T-helper 1 cell treated with Interleukin-12 subunit alpha and Interleukin-12 subunit beta and Interleukin-4 antibody, amounts not matched to agents 30 μg/mL and 1 μg/mL, for 36 hours (primary cell): ENCODE results near the gene GRIK1.
"Not testable (repeated sequence)": the region's sequence is repeated elsewhere in the genome, so short reads cannot be mapped to it uniquely, and the experiment has no call there.

Experiments used
- H3K27ac Mint-ChIP-seq: one replicate; pipeline ENCODE4 v1.8.0; 2021; ENCODE audit warnings: mild to moderate bottlenecking, mixed read lengths
- H3K27me3 Mint-ChIP-seq: one replicate; pipeline ENCODE4 v1.8.0; 2021; ENCODE audit warnings: low read depth, mixed read lengths
- H3K36me3 Mint-ChIP-seq: one replicate; pipeline ENCODE4 v1.8.0; 2021; ENCODE audit warnings: low read depth, mixed read lengths
- H3K4me1 Mint-ChIP-seq: one replicate; pipeline ENCODE4 v1.8.0; 2021; ENCODE audit warnings: low read depth, mixed read lengths
- H3K4me3 Mint-ChIP-seq: one replicate; pipeline ENCODE4 v1.8.0; 2021; ENCODE audit warnings: mild to moderate bottlenecking, moderate library complexity, mixed read lengths
- H3K9me3 Mint-ChIP-seq: one replicate; pipeline ENCODE4 v1.8.0; 2021; ENCODE audit warnings: mixed read lengths

GRIK1 gene

GRCh38 chr21:29626801-29627470, 312.9 kb downstream of the GRIK1 start:
- Mint-ChIP-seq H3K36me3 (no peaks in the 10 kb centered on the region), H3K27me3 (no peaks in the 10 kb centered on the region), H3K27ac (no peak overlapping the region), H3K4me3 (no peak overlapping the region), H3K4me1 (no peaks in the 10 kb centered on the region), H3K9me3 (no peaks in the 10 kb centered on the region)

GRCh38 chr21:29625990-29626389, 313.8 kb downstream of the GRIK1 start:
- Mint-ChIP-seq H3K4me3 (no peak overlapping the region), H3K9me3 (no peaks in the 10 kb centered on the region), H3K27ac (no peak overlapping the region)

GRCh38 chr21:29624776-29625175, 315.0 kb downstream of the GRIK1 start:
- Mint-ChIP-seq H3K9me3 (no peaks in the 10 kb centered on the region), H3K4me1 (no peaks in the 10 kb centered on the region), H3K27ac (no peak overlapping the region), H3K4me3 (no peak overlapping the region), H3K36me3 (no peaks in the 10 kb centered on the region), H3K27me3 (no peaks in the 10 kb centered on the region)

More at GRCh38 chr21:29625990-29626389, 313.8 kb downstream of the GRIK1 start:
- Mint-ChIP-seq H3K4me1 (no peaks in the 10 kb centered on the region), H3K36me3 (no peaks in the 10 kb centered on the region), H3K27me3 (no peaks in the 10 kb centered on the region)

GRCh38 chr21:29621525-29621924, 318.3 kb downstream of the GRIK1 start:
- Mint-ChIP-seq H3K4me3 (no peak overlapping the region), H3K27ac (no peak overlapping the region), H3K36me3 (no peaks in the 10 kb centered on the region), H3K4me1 (no peaks in the 10 kb centered on the region), H3K9me3 (no peaks in the 10 kb centered on the region), H3K27me3 (no peaks in the 10 kb centered on the region)

- H3K4me1 Mint-ChIP-seq, result no peaks in the 10 kb centered on the region
- no peaks in the 10 kb centered on the region for H3K27me3 Mint-ChIP-seq
- H3K9me3 Mint-ChIP-seq, result no peaks in the 10 kb centered on the region
- no peaks in the 10 kb centered on the region for H3K36me3 Mint-ChIP-seq
- H3K27ac Mint-ChIP-seq, result no peak overlapping the region
- H3K4me3 Mint-ChIP-seq, result no peak overlapping the region
Measured at GRCh38 chr21:29616209-29616751, 323.5 kb downstream of the GRIK1 start.

GRCh38 chr21:29613877-29614276, 325.9 kb downstream of the GRIK1 start:
- no peaks in the 10 kb centered on the region for H3K4me1 Mint-ChIP-seq
- no peaks in the 10 kb centered on the region for H3K27me3 Mint-ChIP-seq
- H3K9me3 Mint-ChIP-seq, result no peaks in the 10 kb centered on the region
- H3K36me3 Mint-ChIP-seq, result no peaks in the 10 kb centered on the region
- no peak overlapping the region for H3K27ac Mint-ChIP-seq
- no peak overlapping the region for H3K4me3 Mint-ChIP-seq

- no peaks in the 10 kb centered on the region for H3K27me3 Mint-ChIP-seq
- no peaks in the 10 kb centered on the region for H3K36me3 Mint-ChIP-seq
- H3K27ac Mint-ChIP-seq, result no peak overlapping the region
- no peak overlapping the region for H3K4me3 Mint-ChIP-seq
- no peaks in the 10 kb centered on the region for H3K4me1 Mint-ChIP-seq
- H3K9me3 Mint-ChIP-seq, result no peaks in the 10 kb centered on the region
Measured at GRCh38 chr21:29613021-29613420, 326.8 kb downstream of the GRIK1 start.

- H3K27ac Mint-ChIP-seq, result no peak overlapping the region
- no peaks in the 10 kb centered on the region for H3K4me1 Mint-ChIP-seq
- H3K36me3 Mint-ChIP-seq, result no peaks in the 10 kb centered on the region
- no peaks in the 10 kb centered on the region for H3K27me3 Mint-ChIP-seq
- H3K9me3 Mint-ChIP-seq, result no peaks in the 10 kb centered on the region
- no peak overlapping the region for H3K4me3 Mint-ChIP-seq
Measured at GRCh38 chr21:29610779-29611360, 328.9 kb downstream of the GRIK1 start.

- Mint-ChIP-seq H3K9me3 (no peaks in the 10 kb centered on the region), H3K4me3 (no peak overlapping the region), H3K27ac (no peak overlapping the region), H3K27me3 (no peaks in the 10 kb centered on the region), H3K36me3 (no peaks in the 10 kb centered on the region), H3K4me1 (no peaks in the 10 kb centered on the region)
Measured at GRCh38 chr21:29606613-29607012, 333.2 kb downstream of the GRIK1 start.

GRCh38 chr21:29605219-29605618, 334.6 kb downstream of the GRIK1 start:
- H3K27ac Mint-ChIP-seq, H3K4me3 Mint-ChIP-seq, H3K27me3 Mint-ChIP-seq, H3K36me3 Mint-ChIP-seq, H3K9me3 Mint-ChIP-seq, H3K4me1 Mint-ChIP-seq: not testable (repeated sequence)

GRCh38 chr21:29604076-29604475, 335.7 kb downstream of the GRIK1 start:
- no peaks in the 10 kb centered on the region for H3K36me3 Mint-ChIP-seq
- H3K27ac Mint-ChIP-seq, result no peak overlapping the region
- H3K9me3 Mint-ChIP-seq, result no peaks in the 10 kb centered on the region
- H3K4me1 Mint-ChIP-seq, result no peaks in the 10 kb centered on the region
- no peak overlapping the region for H3K4me3 Mint-ChIP-seq
- no peaks in the 10 kb centered on the region for H3K27me3 Mint-ChIP-seq

GRCh38 chr21:29601047-29601446, 338.7 kb downstream of the GRIK1 start:
- Mint-ChIP-seq H3K4me3 (no peak overlapping the region), H3K9me3 (no peaks in the 10 kb centered on the region), H3K36me3 (no peaks in the 10 kb centered on the region), H3K4me1 (no peaks in the 10 kb centered on the region), H3K27me3 (no peaks in the 10 kb centered on the region), H3K27ac (no peak overlapping the region)

GRCh38 chr21:29586696-29587095, 353.1 kb downstream of the GRIK1 start:
- no peak overlapping the region for H3K27ac Mint-ChIP-seq
- no peaks in the 10 kb centered on the region for H3K27me3 Mint-ChIP-seq
- no peaks in the 10 kb centered on the region for H3K4me1 Mint-ChIP-seq
- H3K36me3 Mint-ChIP-seq, result no peaks in the 10 kb centered on the region
- H3K4me3 Mint-ChIP-seq, result no peak overlapping the region
- no peaks in the 10 kb centered on the region for H3K9me3 Mint-ChIP-seq

GRCh38 chr21:29585462-29585861, 354.3 kb downstream of the GRIK1 start:
- no peaks in the 10 kb centered on the region for H3K36me3 Mint-ChIP-seq
- H3K4me3 Mint-ChIP-seq, result no peak overlapping the region
- no peaks in the 10 kb centered on the region for H3K9me3 Mint-ChIP-seq
- no peaks in the 10 kb centered on the region for H3K4me1 Mint-ChIP-seq
- no peaks in the 10 kb centered on the region for H3K27me3 Mint-ChIP-seq
- no peak overlapping the region for H3K27ac Mint-ChIP-seq

GRCh38 chr21:29583424-29583924, 356.3 kb downstream of the GRIK1 start:
- Mint-ChIP-seq H3K27ac (no peak overlapping the region), H3K36me3 (no peaks in the 10 kb centered on the region), H3K27me3 (no peaks in the 10 kb centered on the region), H3K4me1 (no peaks in the 10 kb centered on the region), H3K4me3 (no peak overlapping the region), H3K9me3 (no peaks in the 10 kb centered on the region)
